HG03521 (cell line): Measurements from ENCODE around the gene PARVB.

Experiments used
- ATAC-seq: cut with Tn5 transposase; IDR thresholded peaks from one replicate; pipeline ENCODE4 v1.9.1; 2021; ENCODE audit warnings: mild to moderate bottlenecking, moderate library complexity; ENCODE audit not compliant: unreplicated experiment

PARVB gene

DNA sequence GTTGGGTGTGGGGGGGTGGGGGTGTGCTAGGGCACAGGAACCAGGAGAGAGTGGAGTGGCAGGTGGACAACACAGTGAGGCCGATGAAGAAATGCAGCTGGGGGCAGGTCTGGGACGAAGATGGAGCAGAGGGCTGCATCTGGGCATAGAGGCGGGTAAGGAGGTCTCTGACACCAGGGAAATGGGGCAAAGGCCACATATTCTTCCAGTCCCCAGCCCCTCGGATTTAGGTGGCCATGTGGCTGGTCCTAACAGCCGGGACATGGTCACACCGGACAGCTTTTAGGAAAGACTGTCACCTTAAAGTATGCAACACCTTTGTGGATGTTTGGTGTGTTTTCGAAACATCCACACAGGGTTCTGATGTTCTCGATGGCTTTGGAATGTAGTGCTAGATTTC is 151.6 kb downstream of the PARVB start:
- ATAC-seq = no peak

- no peak for ATAC-seq
Observed at GRCh38 chr22:44179196-44179988, 155.3 kb downstream of the PARVB start.

GRCh38 chr22:44179989-44180705 is 156.0 kb downstream of the PARVB start:
- no peak for ATAC-seq

GRCh38 chr22:44180706-44181032 is 156.6 kb downstream of the PARVB start, which contains the start of gene PARVG:
Gene PARVG (plus strand): TSS chr22:44180925. CDS start chr22:44183330, 2,405 bp downstream.
- ATAC-seq = peak; percentile 48

GRCh38 chr22:44181033-44181911 is 157.2 kb downstream of the PARVB start:
- no peak for ATAC-seq

DNA sequence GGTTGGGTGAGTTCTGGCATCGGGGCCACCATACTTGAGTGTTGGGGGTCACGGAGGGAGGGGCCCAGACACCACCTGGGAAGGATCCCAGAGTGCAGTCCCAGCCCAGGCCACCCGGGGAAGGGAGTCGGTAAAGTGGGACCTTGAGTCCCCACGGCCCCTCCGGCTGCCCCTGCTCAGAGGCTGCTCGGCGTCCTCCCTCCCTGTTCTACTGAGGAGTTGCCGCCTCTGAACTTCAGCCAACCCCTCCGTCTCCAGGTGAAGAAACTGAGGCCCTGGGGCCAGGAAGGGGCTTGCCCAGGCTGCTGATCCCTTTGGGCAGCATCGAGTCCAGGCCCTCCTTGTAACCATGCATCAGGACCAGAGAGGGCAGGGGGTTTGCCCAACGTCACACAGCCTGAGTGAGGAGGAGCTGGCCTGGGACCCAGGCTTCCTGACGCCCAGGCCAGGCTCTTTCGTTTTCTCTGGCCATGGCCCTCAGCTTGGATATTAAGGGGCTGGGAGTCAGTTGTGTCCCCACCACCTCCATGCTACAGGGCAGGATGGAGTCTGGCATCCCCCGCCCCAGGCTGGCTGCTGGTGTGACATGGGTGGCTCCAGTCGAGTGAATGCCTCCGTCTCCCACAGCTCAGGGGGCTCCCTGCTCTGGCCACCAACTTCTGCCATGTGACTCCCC is 157.9 kb downstream of the PARVB start:
- no peak for ATAC-seq

DNA sequence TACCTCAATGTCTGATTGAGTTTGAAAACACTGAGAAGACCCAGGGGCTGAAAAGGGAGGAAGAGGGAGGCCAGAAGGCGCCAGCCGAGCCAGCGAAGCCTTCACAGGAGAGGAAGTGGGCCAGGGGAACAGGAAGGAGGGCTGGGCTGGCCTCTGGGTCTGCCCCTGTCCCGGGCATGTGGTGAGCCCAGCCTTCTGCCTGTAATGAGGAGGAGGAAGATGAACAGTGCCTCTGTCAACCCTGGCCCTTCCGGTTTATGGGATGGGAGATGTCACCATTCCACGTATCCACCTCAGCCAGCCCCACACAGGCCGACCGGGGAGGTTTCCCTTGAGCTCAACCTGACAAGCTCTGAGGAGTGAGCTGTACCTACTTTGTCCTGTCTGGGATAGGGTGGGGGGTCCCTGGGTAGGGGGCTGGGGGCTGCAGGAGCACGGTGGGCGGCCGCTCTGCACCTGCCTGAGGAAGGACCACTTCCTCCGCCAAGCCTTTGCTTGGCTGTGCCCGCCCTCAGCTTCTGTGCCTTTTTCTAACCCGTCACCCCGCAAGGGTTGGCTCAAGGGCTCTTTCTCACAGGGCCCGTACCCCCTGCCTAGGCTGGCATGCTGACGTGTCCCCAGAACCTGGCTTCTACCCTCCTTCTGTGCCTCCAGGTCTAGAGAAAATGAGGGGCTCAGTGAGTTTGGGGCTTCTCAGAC is 158.6 kb downstream of the PARVB start:
- ATAC-seq = no peak

DNA sequence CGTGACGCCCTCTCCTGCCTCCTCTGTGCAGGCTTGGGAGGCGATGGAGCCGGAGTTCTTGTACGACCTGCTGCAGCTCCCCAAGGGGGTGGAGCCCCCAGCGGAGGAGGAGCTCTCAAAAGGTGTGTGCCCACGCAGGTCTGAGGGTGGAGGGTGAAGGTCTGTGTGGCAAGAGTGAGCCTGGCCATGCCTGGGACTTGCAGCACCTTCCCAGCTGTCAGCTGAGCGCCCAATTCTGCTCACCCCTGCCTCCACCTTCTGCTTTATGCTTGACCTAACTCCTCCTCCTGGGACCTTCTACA is 159.1 kb downstream of the PARVB start:
- no peak for ATAC-seq

GRCh38 chr22:44184006-44184405 is 159.9 kb downstream of the PARVB start:
- ATAC-seq = no peak

GRCh38 chr22:44185237-44186120 is 161.4 kb downstream of the PARVB start:
- no peak for ATAC-seq

DNA sequence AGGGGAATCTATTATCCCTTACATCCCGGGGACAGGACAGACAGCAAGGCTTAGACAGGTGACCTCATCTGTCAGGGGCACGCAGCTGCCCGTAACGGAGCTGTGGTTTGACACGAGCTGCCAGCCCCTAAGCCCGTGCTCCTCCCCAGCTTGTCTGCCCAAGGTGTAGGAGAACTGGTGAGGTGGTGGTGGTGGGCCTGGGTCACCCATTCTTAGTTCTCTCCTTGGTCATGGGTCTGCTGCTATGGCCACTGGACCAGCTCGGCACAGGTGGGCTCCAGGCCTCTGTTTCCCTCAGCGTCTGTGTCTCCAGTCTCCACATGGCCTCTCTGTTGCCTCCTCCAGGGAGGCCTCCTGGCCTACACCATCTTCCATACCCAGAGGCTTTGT is 162.0 kb downstream of the PARVB start:
- ATAC-seq = no peak

DNA sequence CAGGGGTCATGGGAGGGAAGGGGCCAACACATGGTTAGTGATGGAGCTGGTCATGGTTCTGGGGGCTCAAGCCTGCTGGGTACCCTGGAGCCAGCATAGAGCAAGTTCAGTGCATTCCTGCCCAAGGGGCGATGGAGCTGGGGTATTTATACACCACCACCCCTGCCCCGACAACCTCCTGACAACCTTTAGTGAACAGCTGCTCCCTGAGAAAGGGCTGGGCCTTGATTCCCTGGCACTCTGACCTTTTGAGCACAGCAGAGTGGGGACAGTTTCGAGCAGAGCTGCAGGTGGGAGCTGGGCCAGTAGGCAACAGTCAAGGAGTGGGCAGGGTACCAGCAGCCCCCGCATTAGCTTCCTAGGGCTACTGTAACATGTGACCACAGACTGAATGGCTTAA is 162.6 kb downstream of the PARVB start:
- no peak for ATAC-seq

DNA sequence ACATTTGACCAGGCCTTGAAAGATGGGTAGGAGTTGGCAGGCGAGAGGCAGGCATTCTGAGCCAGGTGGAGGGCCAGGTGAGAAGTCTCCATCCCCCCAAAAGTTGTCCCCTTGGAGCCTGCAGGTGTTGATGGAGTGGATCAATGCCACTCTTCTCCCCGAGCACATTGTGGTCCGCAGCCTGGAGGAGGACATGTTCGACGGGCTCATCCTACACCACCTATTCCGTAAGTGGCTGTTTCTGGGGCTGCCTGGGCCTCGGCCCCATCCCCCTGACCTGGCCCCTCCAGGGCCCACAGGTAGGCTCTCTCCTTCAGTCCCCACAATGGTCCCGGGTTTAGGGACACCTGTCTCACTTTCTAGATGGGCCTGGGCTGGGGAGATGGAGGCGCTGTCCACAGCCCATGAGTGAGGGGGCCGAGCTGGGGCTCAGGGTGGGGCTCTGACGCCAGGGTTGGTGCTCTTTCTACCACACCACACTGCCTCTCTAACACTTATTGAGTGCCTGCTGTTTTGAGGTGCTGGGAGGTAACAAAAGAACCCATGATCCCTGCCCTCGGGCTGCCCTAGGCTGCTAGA is 163.6 kb downstream of the PARVB start:
- ATAC-seq = no peak

GRCh38 chr22:44188316-44188715 is 164.2 kb downstream of the PARVB start:
- no peak for ATAC-seq

DNA sequence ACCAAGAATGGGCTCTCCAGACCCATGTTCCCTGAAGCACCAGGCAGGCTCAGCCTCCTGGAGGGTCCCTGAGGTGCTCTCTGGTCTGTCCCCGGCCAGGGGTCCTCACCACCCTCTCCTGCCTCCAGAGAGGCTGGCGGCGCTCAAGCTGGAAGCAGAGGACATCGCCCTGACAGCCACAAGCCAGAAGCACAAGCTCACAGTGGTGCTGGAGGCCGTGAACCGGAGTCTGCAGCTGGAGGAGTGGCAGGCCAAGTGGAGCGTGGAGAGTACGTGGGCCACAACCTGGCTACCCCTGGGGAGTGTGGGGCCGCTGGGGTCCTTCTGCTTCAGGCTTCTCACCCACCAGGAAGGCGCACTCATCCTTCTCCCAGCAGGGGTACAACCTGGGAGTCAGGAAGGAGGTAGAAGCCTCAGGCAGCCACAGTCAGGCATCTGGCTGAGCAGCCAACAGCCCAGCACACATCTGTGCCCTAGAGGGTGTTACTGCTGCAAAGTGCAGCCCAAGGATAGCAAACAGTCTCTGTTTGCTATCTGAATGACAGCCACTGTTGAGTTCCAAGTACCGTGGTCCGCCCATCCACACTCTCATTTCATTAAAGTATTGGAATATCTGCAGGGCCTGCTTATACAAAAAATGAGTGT is 165.0 kb downstream of the PARVB start:
- no peak for ATAC-seq

DNA sequence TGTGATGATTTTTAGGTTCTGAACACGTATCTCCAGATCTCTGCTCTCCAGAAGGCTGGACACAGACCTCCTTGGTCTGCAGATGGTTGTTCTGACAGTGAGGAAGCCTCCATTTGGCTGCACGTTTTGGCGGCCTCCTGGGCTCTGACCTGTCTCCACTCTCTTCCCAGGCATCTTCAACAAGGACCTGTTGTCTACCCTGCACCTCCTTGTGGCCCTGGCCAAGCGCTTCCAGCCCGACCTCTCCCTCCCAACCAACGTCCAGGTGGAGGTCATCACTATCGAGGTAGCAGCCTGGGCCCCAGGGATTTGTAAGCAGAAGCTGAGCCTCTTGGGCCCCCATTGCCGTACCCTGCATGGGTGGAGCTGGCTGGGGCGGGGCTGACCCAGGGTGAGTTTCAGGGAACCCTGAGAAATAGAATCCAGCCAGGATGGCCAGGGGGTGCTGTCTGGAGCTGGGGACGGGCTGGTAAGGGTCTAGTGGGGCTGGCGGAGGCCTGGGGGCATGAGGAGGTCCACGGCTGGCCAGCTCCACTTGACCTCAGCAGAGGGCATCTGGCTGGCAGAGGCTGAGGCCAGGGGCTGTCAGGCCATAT is 166.4 kb downstream of the PARVB start:
- ATAC-seq = no peak

- no peak for ATAC-seq
Observed at GRCh38 chr22:44191036-44191454, 166.9 kb downstream of the PARVB start.

DNA sequence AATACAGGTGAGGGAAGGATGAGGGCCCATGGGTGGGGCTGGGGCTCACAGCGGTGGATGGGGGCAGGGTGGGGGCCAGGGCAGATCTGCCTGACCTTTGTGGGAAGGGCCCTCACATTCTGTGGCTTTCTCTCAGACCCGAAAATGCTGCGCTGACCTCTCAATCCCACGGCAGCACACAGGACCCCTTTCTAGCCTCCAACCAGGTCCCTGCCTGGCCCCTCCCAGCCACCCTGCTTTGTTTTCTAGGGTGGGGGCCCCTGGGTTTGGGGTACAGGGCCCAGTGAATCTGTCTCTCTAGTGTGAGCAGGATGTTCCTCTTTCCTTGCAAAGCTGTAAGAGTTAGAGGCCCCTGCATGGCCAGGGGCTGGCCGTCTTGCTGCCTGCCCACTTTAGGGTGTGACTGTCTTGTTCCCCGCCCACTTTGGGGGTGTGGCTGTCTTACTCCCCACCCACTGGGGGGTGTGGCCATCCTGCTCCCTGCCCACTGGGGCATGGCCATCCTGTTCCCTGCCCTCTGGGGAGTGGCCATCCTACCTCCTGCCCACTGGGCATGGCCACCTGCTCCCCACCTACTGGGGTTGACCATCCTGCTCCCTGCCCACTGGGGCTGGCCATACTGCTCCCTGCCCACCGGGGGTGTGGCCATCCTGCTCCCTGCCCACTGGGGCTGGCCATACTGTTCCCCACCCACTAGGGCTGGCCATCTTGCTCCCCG is 168.2 kb downstream of the PARVB start:
- ATAC-seq = no peak
